Epidermal melanocyte (primary cell): ENCODE measurements around the gene FOSL1.

Experiments
- DNase-seq: peaks from one replicate; pipeline ENCODE4 v3.0.0; 2011; ENCODE audit warnings: low spot score; ENCODE audit not compliant: insufficient read length

The FOSL1 gene

GRCh38 chr11:65900125-65900898 is at the start of gene FOSL1:
Gene FOSL1 (minus strand): TSS chr11:65900388. CDS start chr11:65900339, 49 bp downstream.
- DNase-seq = peak; percentile 85

DNA sequence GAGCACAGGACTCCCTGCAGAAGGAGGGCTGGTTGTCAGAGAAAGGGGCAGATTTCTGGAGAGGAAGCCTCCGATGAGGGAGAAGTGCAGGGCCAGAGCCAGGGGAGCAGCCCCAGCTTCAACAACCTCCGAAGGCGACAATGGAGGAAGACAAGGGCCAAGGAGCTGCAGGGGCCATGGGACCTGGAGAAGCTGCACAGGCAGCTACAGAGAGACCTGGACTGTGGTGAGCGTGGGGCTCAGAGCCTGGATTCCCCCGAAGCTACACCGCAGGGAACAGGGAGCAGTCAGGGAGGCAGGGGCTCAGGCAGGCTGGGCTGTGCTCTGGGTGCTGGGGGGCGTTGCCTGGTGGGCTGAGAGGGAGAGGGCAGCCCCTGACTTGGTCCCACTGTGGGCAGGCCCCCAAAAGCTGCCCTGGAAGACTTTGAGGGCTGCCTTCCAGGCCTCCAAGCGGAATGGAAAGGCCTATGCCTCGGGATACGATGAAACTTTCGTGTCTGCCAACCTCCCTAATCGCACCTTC is 47.5 kb upstream of the FOSL1 start:
- DNase-seq = no peak

DNA sequence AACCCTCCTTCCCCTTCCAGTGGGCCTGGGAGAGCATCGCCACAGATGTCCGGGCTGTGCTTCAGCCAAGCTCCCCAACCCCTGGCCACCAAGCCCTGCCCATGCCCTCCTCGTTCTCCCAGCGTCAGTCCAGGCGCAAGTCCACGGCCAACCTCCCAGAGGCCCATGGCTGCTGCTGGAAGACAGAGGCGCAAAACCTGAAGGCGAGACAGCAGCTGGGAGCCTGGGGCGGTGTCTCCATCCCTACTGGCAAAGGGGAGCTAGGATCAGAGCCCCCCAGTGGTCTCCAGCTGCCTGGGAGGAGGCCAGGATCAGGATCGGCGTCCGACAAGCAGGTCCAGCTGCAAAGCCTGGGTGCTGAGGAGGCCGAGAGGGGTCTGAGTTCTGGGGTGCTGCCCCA is 46.9 kb upstream of the FOSL1 start:
- no peak for DNase-seq

GRCh38 chr11:65946655-65947054 is 46.5 kb upstream of the FOSL1 start:
- DNase-seq = no peak

DNA sequence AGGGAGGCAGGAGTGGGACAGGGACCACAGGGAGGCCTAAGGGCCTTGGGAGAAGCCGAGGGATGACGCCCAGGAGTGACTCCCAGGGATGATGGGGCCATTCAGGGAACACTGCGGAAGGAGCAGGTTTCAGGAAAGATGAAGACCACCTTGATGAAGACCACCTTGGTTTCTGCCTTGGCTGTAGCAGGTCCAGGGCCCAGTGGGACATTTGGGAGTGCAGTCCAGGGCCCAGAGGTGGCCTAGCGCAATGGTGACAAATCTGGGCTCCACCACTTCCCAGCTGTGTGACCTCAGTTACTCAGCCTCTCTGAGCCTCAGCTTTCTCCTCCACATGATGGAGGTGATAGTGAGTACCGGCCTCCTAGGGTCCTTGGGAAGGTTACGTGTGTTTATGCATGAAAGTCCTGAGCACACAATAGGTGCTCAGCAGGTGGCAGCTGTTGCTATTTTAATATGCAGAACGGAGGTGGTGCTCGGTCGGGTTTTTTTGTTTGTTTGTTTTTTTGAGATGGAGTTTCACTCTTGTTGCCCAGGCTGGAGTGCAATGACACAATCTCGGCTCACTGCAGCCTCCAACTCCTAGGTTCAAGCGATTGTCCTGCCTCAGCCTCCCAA is 45.9 kb upstream of the FOSL1 start:
- DNase-seq = no peak

DNA sequence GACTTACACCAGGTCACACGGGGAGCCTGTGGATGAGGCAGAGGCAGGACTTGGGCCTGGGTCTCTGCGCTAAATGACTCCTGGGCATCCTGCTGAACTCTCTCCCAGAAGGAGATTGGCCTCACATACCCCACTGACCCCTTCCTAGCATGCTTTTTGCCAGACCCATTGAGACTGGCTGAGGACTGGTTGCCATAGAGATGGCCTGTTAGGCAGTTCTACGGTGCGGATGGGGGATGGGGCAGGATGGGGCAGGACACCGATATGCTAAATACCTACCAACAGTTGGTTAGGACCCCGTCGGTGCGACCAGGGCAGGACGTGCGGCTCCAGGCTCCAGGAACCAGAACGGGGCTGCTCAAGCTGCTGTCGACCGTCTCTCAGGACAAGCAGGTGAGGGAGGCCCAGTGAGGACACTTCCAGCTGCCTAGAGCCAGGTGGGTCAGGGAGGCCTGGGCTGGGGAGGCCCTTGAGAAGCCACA is 45.3 kb upstream of the FOSL1 start, which contains the start of gene TSGA10IP:
TSGA10IP (plus strand) TSS at position 51 of the 482 bp plus-strand sequence; CDS start at position 247, 196 bp downstream.
- DNase-seq = no peak

GRCh38 chr11:65944767-65945166 is 44.6 kb upstream of the FOSL1 start:
- DNase-seq = no peak

DNA sequence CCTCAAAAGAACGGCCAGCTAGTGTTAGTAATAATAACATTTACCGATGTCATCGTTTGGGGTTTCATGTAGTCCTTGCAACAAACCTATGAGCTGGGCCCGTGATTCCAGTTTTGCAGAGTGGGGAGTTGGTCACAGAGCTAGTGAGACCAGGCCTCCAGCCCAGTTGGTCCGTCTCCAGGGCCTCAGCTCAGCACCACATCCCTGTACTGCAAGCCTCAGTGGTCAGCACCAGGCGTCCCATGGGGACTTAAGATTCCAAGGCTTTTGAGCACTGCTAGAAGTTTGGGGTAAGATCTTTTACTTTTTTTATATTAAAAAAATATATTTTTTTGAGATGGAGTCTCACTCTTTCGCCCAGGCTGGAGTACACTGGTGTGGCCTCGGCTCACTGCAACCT is 44.0 kb upstream of the FOSL1 start:
- DNase-seq = no peak

- no peak for DNase-seq
These were observed 42.3 kb upstream of the FOSL1 start for GRCh38 chr11:65942531-65942930.

- DNase-seq = no peak
These were observed 41.6 kb upstream of the FOSL1 start for GRCh38 chr11:65941720-65942310.

GRCh38 chr11:65937766-65938165 is 37.6 kb upstream of the FOSL1 start:
- no peak for DNase-seq

DNA sequence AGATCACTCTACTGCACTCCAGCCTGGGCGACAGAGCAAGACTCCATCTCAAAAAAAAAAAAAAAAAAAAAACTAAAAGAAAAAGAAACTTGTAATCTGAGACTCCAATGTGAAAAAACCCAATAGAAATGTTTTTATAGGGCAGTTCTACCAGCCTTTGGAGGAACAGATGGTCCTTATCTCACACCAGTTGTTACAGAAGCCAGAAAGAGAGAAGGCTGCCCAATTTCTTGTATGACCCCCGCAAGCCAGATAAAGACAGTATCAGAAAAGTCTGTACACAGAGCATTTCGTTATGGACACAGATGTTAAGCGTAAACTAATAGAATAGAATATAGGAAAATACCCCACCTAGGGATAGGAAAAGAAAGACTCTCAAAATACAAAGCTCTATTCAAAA is 33.8 kb upstream of the FOSL1 start:
- no peak for DNase-seq

DNA sequence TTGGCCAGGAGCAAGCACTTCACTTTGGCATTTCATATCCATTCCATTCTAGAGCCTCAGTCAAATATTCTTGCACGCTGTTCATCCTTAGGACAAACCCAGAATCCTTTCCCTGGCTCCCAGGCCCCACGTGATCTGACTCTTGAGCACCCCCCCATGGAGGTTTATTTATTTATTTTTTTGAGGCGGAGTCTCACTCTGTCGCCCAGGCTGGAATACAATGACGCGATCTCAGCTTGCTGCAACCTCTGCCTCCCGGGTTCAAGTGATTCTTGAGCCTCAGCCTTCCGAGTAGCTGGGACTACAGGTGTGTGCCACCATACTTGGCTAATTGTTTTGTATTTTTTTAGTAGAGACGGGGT is 32.4 kb upstream of the FOSL1 start:
- DNase-seq = no peak

DNA sequence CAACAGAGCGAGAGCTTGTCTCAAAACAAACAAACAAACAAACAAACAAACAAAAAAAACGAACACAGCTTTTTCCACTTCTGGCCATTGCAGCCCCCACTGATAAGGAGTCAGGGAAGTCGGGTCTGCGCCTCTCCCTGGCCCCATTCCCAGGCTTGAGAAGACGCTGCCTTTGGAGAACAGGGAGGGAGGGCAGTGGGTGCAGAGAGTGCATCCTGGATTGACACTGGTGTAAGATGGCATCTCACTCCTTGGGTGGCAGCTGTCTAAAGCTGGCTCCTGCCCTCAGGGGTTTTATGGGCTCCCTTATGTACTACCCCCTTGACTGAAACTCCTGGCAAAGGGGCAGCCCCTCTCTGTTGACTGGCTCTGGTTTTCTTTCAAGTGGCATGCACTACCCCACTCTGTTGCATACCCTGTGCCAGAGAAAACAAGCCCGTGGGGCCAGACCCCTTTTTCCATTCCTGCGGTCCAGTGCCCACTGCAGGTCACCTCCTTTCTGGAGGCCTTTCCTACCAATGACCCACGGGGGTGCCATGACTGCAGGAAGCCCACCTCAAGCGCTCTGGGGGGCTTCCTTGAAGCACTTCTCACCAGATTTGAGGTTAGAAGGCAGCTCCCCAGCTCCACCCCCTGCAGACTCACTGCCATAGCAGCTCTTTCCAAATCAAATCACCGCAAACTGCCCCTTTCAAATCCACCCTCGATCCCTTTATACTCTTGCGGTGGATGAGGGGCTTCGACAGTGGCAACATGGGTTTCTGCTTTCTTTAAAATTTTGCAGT is 31.8 kb upstream of the FOSL1 start:
- no peak for DNase-seq

DNA sequence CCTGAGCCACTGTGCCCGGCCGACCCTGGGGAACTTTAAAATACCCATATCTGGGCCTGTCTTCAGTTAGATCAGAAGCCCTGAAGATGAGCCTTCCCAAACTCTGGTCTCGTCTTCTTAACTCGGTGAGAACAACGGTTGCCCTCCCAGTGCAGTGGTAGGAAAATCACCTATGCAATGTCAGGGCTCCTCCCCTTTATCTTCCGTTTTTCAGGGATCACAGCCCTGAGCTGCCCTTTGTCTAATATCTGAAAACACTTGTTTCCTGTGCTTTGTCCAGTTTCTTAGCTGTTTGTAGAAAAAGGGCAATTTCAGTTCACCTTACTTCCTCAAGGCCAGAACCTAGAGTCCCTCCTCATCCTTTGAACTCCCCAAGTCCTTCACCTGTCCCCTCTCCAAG is 28.5 kb upstream of the FOSL1 start:
- DNase-seq = no peak

DNA sequence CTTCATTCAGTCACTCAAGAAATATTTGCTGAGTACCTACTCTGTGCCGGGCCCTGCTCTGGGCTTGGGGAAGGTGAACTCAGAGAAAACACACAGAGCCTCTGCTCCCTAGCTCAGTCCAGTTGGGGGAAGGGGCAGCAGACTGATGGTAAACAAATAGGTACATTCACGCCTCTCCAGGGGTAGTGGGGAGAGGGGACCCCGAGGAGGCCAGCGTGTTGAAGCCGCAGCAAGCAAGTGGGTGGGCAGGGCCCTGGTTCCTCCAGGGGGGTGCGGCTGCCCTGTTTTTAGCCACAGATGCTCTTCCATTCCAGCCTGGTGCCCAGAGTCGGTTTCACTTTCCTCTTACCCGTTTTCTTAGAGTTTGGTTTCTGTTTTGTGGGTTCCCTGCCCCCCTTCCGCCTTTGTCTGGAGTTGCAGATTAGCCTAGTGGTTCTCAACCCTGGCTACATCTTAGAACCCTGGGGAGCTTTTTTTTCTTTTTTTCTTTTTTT is 27.8 kb upstream of the FOSL1 start:
- DNase-seq = no peak

DNA sequence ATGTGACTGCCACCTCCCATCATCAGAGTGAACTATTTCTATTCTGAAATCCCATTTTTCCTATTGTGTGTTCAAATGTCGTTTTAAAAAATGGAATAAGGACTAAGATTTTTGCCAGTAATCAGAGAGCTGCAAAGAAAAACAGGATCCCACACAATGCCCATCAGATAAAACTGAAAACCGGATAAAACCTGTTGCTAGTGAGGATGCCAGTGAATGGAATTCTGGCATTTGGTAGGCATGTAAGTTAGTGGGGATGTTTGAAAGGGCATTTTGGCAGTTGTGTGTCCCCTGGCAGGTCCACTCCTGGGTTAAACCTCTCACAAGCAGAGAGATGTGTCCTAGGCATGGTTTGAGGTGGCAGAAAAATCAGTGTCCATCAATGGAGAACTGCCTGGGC is 25.2 kb upstream of the FOSL1 start:
- no peak for DNase-seq

- no peak for DNase-seq
These were observed 22.4 kb upstream of the FOSL1 start for GRCh38 chr11:65922565-65922964.

DNA sequence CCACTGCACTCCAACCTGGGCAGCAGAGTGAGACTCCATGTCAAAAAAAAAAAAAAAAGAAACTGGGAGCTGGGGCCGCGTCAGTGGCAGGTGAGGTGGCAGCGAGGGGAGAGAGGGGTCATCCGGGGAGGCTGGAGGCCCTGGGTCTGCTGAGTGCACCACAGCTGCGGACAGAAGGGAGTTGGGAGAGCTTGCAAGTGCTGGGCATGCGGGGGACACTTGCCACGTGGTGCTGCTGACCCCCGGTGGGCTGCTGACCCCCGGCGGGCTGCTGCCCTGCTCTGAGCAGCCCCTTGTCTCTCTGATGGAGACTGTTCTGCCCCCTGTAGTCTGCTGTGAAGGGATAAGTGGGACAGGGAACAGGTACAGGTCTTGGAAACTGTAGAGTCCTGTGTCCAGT is 21.7 kb upstream of the FOSL1 start:
- no peak for DNase-seq

DNA sequence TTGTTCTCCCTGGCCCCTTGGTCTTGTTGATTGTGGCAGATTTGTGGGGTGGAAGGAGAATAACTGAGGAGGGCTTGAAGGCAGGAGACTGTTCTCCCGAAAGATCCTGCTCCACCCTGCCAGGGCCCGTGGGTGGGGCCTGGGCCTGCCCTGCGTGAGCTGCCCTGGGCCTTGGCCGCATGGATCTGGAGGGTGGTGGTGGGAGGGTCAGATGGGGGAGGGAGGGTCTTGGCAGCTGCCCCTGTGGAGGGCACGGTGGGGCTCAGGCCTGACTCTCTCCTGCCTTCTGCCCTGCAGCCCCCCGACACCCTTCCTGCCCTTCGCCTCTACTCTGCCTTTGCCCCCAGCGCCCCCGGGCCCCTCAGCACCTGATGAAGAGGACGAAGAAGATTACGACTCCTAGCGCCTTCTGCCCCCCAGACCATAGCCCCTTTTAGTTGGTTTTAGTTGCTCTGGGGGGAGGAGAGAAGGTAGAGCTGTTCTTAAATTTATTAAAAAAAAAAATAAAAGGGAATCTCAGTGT is 20.9 kb upstream of the FOSL1 start:
- DNase-seq = no peak

GRCh38 chr11:65920372-65920802 is 20.2 kb upstream of the FOSL1 start:
- no peak for DNase-seq
